GM21723 (cell line): ENCODE results near the gene ZNF512.
"Not testable (repeated sequence)": the region's sequence is repeated elsewhere in the genome, so short reads cannot be mapped to it uniquely, and the experiment has no call there.

Experiments used
- ATAC-seq: cut with Tn5 transposase; IDR thresholded peaks from one replicate; pipeline ENCODE4 v1.9.1; 2021; ENCODE audit warnings: mild to moderate bottlenecking, moderate library complexity; ENCODE audit not compliant: unreplicated experiment

The ZNF512 gene

GRCh38 chr2:27582129-27582694, 630 bp upstream of the ZNF512 start:
- no peak for ATAC-seq

- ATAC-seq: peak; percentile 4
These were observed 611 bp downstream of the ZNF512 start for GRCh38 chr2:27583390-27583915.

- no peak for ATAC-seq
These were observed 1.8 kb downstream of the ZNF512 start for GRCh38 chr2:27584597-27584996.

DNA sequence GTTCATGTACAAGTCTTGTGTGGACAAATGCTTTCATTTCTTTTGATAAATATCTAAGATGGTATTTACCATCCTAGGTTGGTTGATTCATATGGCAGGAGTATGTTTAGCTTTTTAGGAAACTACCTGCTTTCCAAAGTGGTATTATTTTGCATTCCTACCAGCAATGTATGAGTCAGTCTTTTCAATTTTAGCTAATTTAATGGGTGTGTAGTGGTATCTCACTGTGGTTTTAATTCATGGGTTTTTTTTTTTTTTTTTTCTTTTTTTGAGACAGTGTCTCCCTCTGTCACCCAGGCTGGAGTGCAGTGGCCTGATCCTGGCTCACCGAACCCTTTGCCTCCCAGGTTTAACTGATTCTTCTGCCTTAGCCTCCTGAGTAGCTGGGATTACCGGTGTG, 4.2 kb downstream of the ZNF512 start:
- ATAC-seq: no peak

- no peak for ATAC-seq
These were observed 5.5 kb downstream of the ZNF512 start for GRCh38 chr2:27588308-27588707.

- no peak for ATAC-seq
These were observed 8.9 kb downstream of the ZNF512 start for GRCh38 chr2:27591745-27592144.

DNA sequence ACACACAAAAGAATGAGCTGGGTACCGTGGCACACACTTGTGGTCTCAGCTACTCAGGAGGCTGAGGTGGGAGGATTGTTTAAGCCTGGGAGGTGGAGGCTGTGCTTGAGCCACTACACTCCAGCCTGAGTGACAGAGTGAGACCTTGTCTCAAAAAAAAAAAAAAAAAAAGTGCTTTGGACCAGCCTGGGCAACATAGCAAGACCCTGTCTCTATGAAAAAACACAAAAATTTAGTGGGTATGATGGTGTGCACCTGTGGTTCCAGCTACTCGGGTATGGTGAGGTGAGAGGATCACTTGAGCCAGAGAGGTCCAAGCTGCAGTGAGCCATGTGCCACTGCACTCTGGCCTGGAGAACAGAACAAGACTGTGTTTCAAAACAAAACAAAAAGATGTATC, 10.4 kb downstream of the ZNF512 start:
- ATAC-seq: no peak

- not testable (repeated sequence) for ATAC-seq
These were observed 11.3 kb downstream of the ZNF512 start for GRCh38 chr2:27594020-27594703.

DNA sequence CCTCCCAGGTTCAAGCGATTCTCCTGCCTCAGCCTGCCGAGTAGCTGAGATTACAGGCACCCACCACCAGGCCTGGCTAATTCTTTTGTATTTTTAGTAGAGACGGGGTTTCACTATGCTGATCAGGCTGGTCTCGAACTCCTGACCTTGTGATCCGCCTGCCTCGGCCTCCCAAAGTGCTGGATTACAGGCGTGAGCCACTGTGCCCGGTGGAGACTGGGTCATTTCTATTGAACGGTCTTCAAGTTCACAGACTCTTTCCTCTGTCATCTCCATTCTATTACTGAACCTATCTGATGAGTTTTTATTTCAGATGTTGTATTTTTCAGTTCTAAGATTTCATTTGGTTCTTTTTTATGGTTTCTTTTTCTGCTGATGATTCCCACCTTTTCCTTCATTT, 12.6 kb downstream of the ZNF512 start:
- ATAC-seq: not testable (repeated sequence)

DNA sequence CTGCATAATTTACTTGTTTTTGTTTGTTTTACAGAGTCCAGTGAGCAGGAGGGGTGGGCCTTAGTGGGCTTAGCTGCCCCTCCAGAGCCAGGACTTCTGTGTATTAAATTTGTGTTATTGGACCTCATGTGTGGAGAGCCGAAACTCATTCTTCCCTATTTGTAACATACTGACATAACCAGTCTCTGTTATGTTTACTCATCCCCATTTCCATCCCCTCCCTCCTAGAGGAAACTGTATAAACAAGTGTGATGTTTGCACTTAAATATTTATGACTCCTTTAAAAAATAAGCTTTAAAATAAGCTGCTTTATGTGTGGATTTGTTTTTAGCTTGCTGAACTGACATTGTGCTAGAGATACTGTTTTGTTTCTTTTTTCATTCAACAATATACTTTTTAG, 13.8 kb downstream of the ZNF512 start:
- no peak for ATAC-seq

DNA sequence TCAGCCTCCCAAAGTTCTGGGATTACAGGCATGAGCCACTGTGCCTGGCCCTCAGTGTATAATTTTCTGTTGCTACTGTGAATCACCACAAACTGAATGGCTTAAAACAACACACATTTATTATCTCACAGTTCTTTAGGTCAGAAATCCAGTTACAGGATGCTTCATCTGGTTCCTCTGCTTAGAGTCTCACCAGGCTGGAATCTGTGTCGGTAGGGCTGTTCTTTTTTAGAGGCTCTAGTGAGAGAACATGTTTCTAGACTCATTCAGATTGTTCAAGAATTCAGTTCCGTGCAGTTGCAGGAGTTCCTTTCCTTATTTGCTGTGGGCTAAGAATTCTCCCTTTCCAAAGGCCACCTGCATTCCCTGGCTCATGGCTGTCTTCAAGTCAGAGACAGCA, 23.8 kb downstream of the ZNF512 start:
- ATAC-seq: no peak

DNA sequence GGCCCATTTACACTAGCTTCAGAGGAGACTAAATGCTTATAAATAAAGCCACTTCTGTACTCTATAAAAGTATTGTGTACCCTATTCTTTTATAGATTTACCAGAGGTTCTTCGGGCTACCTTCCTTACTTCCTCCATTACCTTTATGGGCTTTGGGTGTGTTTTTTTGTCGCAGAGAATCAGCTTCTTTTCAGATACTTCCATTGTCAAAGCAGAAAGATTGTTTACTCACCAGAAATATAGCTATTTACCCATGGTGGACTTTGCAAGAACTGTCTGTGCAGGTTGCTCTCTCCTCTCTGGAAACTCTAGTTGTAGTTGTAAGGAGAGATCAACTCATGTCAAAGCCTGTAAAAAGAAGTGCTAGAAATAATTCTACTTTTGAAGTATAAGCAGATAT, 31.1 kb downstream of the ZNF512 start:
- ATAC-seq: no peak

- ATAC-seq: no peak
These were observed 32.5 kb downstream of the ZNF512 start for GRCh38 chr2:27615316-27615715.

- no peak for ATAC-seq
These were observed 38.7 kb downstream of the ZNF512 start for GRCh38 chr2:27621524-27621923.

DNA sequence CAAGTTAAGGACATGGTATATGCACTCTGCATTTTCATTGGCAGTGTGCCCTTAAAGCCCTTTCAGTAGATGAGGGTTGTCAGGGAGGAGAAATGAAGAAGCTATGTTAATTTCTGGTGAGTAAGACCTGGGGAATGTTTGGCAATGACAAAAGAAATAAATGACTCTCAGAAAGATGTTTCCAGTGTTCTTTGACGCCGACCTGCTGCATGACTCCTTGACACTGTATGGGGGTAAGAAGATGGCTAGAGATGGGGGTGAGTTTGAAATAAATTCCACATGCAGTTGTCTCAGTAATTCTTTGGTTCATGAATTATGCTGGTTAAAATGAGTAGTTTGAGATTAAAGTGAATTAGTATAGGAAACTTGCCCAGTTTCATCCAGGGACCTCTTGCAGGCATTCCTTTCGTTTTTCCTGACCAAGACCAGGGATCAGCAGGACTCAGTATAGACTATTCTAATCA, 40.1 kb downstream of the ZNF512 start:
- ATAC-seq: no peak

DNA sequence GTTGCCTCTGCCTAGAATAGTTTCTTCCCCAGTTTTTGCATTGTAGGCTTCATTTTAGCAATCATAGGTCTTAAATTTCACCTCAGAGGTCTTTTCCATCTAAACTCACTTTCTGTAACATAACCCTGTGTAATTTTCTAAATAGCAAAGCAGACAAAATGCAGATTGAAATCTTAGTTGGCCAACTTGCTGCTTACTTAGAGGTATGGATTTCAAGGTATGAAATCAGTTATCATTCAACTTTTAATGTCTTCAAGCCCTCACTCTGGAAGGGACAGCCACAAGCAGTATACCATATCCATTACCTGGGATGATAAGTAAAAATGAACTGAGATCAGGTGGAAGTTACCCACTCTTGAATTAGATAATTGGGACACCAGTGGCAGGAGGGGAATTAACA, 42.1 kb downstream of the ZNF512 start:
- ATAC-seq: no peak

DNA sequence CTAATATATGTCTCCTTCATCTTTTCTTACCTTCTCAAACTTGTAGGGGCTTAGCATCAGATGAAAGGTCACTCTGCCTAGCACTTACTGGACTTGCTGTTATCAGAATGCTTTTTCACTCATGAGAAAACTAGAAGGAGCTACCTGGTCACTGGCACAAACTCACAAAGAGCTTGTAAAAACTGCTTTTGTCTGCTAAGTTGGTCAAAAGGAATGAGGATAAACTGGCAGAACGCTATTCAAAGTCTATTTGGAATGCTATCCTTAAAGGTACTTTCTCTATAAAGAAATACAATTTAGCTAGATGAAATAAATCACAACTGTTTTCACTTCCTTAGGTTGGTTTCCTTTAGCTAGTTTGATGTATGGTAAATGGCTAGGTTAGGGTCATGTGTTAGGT, 43.5 kb downstream of the ZNF512 start:
- ATAC-seq: not testable (repeated sequence)

- ATAC-seq: not testable (repeated sequence)
These were observed 44.1 kb downstream of the ZNF512 start for GRCh38 chr2:27626921-27627320.

DNA sequence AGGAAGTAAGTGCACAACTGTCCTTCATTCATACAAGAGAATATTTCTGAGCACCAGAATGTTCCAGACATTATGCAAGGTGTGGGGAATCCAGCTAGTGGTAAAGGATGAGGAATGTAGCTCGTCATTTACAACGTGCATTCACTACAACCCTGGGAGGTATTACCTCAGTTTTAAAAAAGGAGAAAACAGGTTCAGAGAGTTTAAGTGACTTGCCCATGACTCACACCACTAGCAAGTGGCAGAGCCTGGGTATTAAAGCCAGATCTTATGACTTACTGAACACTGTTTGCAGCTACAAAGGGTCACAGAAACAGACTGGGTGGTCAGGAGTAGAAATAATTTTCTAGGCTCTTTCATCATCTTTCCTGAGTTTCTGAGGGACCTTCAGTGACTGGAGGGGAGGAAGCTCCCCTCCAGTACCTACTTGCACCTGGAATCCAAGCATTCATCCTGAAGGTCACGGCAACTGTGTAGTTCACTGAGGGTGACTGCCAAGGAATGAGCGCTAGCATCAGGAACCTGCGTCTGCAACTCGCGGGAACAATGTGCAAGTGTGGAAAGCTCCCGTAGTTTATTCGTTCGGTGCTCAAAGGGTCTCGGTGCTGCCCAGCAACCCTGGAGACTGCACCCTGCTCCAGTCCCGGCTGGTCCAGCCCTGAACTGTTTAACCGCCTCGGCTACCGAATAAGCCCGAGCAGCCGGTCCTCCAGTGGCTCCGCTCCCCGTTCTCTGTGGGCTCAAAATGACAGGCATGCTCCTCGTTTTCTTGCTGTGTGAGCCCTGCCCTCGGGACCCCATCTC, 45.3 kb downstream of the ZNF512 start:
- ATAC-seq: peak; percentile 37

- ATAC-seq: peak; percentile 98
These were observed 46.2 kb downstream of the ZNF512 start, which contains the start of the genes CCDC121 and GPN1 for GRCh38 chr2:27628767-27629709. Gene CCDC121, minus strand, starts transcription at chr2:27629012. Its CDS starts 1,213 bp downstream, at chr2:27627799. Gene GPN1, plus strand, starts transcription at chr2:27629050. Its CDS starts 9 bp downstream, at chr2:27629059.
